HCT116 (cell line): ENCODE results near the gene ATP13A3.

Experiments
- CEBPB ChIP-seq: IDR thresholded peaks from 2 replicates; pipeline ENCODE4 v1.6.1; 2012; ENCODE audit warnings: low read depth
- EZH2 ChIP-seq: fragments of 200-600 bp; sonication (generic); IDR thresholded peaks from 2 replicates; pipeline ENCODE4 v1.6.1; 2017; ENCODE audit warnings: antibody characterized with exemption, mixed run types
- JUND ChIP-seq: IDR thresholded peaks from 2 replicates; pipeline ENCODE4 v1.6.1; 2012
- POLR2A ChIP-seq: IDR thresholded peaks from 2 replicates; pipeline ENCODE4 v1.7.0; 2011; ENCODE audit warnings: borderline replicate concordance; ENCODE audit not compliant: insufficient read depth, insufficient read length; ENCODE audit errors: extremely low read depth
- POLR2AphosphoS5 ChIP-seq: IDR thresholded peaks from 2 replicates; pipeline ENCODE4 v1.6.1; 2011; ENCODE audit warnings: mild to moderate bottlenecking, low read depth, low read length, moderate library complexity
- SIN3A ChIP-seq: IDR thresholded peaks from 2 replicates; pipeline ENCODE4 v1.6.1; 2012; ENCODE audit warnings: low read depth
- TF ChIP-seq, protein P1 (sequence below), 3 experiments: fragments of 200-600 bp in 1 of 3; sonication (generic) in 1 of 3; IDR thresholded peaks in 2 of 3; conservative IDR thresholded peaks in 1 of 3; 2 replicates each; pipeline ENCODE4 v1.5.1; 2012 to 2017; ENCODE audit warnings: low read depth in 2 of 3, low read length in 2 of 3, antibody characterized with exemption in 1 of 3, borderline replicate concordance in 1 of 3, control low read depth in 1 of 3, mild to moderate bottlenecking in 1 of 3, mixed read lengths in 1 of 3, mixed run types in 1 of 3, moderate library complexity in 1 of 3; ENCODE audit not compliant: insufficient read depth in 1 of 3
- TF ChIP-seq, protein P2 (sequence below): IDR thresholded peaks from 2 replicates; pipeline ENCODE4 v1.6.1; 2011; ENCODE audit warnings: mild to moderate bottlenecking, low read length, moderate library complexity; ENCODE audit not compliant: insufficient replicate concordance; ENCODE audit errors: extremely low read depth

DNA sequence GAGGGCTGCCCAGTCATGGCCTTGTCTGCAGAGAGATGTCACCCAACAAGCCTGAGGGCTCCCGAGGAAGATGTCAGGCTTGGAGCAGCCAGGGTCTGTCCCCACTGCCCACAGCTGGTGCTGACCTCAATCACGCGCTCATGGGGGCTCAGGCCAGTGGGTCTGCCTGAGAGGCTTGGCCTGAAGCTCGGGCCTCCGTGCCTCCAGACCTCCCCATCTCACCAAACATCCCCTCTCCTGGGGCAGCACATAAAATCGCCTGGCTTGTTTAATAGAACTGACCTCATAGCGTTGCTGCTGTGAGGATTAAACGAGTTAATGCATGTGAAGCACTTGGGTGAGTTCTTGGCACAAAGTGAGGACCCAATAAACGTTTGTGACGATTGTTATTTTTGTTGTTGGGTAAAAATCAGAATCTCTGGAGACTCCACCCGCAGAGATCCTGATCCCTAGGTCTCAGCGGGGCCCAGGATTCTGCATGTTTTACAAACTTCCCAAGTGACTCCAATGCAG is 120.8 kb downstream of the ATP13A3 start:
- TF ChIP-seq EZH2 (no peak), SIN3A (no peak), POLR2A (no peak), JUND (no peak), POLR2AphosphoS5 (no peak), CEBPB (no peak)
- TF ChIP-seq, protein P1, sequence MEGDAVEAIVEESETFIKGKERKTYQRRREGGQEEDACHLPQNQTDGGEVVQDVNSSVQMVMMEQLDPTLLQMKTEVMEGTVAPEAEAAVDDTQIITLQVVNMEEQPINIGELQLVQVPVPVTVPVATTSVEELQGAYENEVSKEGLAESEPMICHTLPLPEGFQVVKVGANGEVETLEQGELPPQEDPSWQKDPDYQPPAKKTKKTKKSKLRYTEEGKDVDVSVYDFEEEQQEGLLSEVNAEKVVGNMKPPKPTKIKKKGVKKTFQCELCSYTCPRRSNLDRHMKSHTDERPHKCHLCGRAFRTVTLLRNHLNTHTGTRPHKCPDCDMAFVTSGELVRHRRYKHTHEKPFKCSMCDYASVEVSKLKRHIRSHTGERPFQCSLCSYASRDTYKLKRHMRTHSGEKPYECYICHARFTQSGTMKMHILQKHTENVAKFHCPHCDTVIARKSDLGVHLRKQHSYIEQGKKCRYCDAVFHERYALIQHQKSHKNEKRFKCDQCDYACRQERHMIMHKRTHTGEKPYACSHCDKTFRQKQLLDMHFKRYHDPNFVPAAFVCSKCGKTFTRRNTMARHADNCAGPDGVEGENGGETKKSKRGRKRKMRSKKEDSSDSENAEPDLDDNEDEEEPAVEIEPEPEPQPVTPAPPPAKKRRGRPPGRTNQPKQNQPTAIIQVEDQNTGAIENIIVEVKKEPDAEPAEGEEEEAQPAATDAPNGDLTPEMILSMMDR (IDR thresholded peaks at IDR 0.05 in 2 of 3, conservative IDR thresholded peaks at IDR 0.05 in 1 of 3; ENCODE audit: borderline replicate concordance in 1 of 3, insufficient read depth in 1 of 3, low read depth in 2 of 3, low read length in 2 of 3): no peak
- TF ChIP-seq, protein P2, sequence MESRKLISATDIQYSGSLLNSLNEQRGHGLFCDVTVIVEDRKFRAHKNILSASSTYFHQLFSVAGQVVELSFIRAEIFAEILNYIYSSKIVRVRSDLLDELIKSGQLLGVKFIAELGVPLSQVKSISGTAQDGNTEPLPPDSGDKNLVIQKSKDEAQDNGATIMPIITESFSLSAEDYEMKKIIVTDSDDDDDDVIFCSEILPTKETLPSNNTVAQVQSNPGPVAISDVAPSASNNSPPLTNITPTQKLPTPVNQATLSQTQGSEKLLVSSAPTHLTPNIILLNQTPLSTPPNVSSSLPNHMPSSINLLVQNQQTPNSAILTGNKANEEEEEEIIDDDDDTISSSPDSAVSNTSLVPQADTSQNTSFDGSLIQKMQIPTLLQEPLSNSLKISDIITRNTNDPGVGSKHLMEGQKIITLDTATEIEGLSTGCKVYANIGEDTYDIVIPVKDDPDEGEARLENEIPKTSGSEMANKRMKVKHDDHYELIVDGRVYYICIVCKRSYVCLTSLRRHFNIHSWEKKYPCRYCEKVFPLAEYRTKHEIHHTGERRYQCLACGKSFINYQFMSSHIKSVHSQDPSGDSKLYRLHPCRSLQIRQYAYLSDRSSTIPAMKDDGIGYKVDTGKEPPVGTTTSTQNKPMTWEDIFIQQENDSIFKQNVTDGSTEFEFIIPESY: no peak
